GM18909 (cell line): ENCODE results near the gene INTS13.
A peak's percentile ranks its signal among the peaks of the same experiment; 100 is the strongest.
"Not testable (repeated sequence)": the region's sequence is repeated elsewhere in the genome, so short reads cannot be mapped to it uniquely, and the experiment has no call there.

Source experiments
- ATAC-seq: cut with Tn5 transposase; IDR thresholded peaks from one replicate; pipeline ENCODE4 v1.9.1; 2021; ENCODE audit warnings: mild to moderate bottlenecking; ENCODE audit not compliant: unreplicated experiment, poor library complexity

The INTS13 gene

GRCh38 chr12:26871985-26872384, 65.8 kb downstream of the INTS13 start:
- ATAC-seq: no peak

- ATAC-seq: no peak
These were observed 67.0 kb downstream of the INTS13 start for GRCh38 chr12:26870491-26871419.

- no peak for ATAC-seq
These were observed 67.8 kb downstream of the INTS13 start for GRCh38 chr12:26869908-26870459.

GRCh38 chr12:26869104-26869494, 68.7 kb downstream of the INTS13 start:
- no peak for ATAC-seq

GRCh38 chr12:26868447-26869103, 69.2 kb downstream of the INTS13 start:
- ATAC-seq: no peak

- peak; percentile 71 for ATAC-seq
These were observed 70.7 kb downstream of the INTS13 start for GRCh38 chr12:26867080-26867479.

DNA sequence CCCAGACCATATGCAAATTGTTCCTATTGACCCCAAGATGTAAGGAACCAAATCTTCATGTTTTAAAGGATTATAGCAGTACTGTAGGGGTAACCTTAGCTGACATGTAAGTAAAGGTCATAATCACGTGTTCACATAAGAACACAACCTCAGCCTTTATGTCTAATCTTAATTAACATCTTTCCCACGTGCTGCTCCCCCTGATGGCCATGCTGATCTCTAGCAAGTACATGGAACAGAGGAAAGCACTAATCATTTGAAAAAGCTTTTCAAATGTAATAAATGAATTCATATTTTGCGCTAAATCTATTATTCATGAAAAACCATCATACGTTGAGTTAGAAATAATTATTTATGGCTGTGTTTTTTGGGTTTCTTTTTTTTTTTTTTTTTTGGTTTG, 74.3 kb downstream of the INTS13 start:
- no peak for ATAC-seq

DNA sequence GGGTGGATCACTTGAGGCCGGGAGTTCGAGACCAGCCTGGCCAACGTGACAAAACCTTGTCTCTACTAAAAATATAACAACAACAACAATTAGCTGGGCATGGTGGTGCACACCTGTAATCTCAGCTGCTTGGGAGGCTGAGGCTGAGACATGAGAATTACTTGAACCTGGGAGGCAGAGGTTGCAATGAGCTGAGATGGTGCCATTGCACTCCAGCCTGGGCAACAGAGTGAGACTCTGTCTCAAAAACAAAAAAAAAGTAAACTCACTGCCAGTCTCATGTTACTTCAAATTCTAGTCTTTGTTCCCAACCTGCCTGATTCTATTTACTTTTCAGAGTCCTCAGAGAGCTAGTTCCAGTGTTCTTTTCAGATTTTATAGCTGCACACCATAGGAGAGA, 75.0 kb downstream of the INTS13 start:
- not testable (repeated sequence) for ATAC-seq

- no peak for ATAC-seq
These were observed 76.1 kb downstream of the INTS13 start for GRCh38 chr12:26861690-26862089.

DNA sequence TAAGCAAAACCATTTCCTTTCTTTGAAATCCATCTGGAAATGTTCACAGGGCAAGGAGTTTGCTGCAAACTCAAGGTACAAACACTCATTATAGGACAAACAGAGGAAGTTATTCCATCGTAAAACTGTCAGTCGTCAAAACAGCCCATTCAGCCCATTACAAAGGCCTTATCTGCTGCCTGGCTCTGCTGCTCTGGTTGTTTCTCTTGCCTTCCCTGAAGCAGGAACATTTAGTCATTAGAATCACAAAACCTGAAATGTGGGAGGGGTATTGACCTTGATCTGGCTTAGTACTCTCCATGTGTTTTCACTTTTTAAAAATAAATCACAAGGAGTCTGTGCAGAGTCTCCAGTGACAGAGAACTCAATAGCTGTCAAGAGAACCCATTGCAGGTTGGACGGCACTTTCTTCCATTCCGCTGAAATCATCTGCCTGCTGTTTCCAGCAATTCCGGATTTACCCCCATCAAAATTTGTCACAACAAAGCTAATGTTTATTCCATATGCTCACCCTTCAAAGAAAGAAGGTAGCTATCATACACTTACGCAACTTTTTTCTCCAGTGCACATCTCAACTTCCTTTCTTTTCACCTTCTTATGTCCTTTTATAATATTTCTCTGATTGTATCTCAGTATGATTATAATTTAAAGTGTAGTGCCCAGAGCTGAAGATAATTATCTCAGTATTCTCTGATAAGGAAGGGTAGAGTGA, 80.2 kb downstream of the INTS13 start:
- ATAC-seq: no peak

GRCh38 chr12:26855337-26855736, 82.4 kb downstream of the INTS13 start:
- no peak for ATAC-seq
